Activated effector memory CD4-positive, alpha-beta T cell treated with anti-CD3 and anti-CD28 coated beads, Interleukin-2, amount 50 U/mL, for 16 hours (primary cell): ENCODE results near the gene MRPL30.
"Not testable (repeated sequence)": the region's sequence is repeated elsewhere in the genome, so short reads cannot be mapped to it uniquely, and the experiment has no call there.

Experiments used
- DNase-seq: peaks from one replicate; pipeline ENCODE4 v3.0.0-alpha.2; 2020

The MRPL30 gene

GRCh38 chr2:99187011-99187410 is 6.0 kb downstream of the MRPL30 start:
- no peak for DNase-seq

GRCh38 chr2:99188357-99188756 is 7.4 kb downstream of the MRPL30 start:
- no peak for DNase-seq

DNA sequence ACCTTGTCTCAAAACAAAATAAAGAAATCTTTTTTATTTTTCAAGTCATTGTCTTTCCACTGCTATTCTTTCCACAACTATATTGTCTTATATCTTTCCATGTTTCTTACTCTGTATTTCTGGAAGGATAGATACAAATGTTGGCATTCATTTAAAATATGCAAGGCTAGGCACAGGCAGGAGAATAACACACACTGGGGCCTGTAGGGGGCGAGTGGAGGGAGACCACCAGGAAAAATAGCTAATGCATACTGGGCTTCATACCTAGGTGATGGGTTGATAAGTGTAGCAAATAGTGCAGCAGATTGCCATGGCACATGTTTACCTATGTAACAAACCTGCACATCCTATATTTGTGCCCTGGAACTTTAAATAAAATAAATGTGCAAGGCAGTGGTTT is 9.6 kb downstream of the MRPL30 start:
- no peak for DNase-seq

DNA sequence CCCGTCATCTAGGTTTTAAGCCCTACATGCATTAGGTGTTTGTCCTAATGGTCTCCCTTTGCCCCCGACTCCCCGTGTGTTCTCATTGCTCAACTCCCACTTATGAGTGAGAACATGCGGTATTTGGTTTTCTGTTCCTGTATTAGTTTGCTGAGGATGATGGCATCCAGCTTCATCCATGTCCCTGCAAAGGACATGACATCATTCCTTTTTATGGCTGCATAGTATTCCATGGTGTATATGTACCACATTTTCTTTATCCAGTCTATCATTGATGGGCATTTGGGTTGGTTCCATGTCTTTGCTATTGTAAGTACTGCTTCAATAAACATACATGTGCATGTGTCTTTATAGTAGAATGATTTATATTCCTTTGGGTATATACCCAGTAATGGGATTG is 11.4 kb downstream of the MRPL30 start:
- DNase-seq: not testable (repeated sequence)

DNA sequence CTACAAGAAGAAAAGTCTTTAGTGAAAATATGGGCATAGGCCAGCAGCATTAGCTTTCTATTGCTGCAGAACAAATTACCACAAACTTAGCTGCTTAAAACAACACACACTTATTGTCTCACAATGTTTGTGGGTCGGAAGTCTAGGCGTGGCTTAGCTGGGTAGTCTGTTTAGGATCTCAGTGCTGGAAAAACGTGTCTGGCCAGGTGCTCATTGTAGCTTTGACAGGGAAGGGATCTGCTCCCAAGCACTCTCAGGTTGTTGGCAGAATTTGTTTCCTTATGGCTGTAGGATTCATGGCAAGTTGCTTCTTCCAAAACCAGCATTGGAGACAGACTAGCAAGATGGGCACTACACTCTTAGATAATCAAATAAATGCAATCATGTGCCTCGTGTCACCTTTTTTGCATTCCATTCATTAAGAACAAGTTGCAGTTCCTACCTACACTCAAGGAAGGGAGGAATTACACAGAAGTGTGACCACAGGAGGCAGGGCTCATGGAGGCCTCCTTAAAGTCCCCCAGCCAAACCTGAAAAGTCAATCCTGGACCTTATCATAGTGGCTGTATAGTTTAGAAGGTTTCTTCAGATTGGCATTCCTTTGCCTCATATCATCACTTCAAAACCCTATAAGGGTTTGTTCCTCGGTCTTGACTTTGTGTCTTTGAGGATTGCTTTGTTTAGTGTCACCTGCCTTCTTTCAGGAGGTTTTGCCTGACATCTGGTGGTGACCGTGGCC is 17.3 kb downstream of the MRPL30 start:
- no peak for DNase-seq

- DNase-seq: no peak
Measured at GRCh38 chr2:99200076-99200800, 19.3 kb downstream of the MRPL30 start.

DNA sequence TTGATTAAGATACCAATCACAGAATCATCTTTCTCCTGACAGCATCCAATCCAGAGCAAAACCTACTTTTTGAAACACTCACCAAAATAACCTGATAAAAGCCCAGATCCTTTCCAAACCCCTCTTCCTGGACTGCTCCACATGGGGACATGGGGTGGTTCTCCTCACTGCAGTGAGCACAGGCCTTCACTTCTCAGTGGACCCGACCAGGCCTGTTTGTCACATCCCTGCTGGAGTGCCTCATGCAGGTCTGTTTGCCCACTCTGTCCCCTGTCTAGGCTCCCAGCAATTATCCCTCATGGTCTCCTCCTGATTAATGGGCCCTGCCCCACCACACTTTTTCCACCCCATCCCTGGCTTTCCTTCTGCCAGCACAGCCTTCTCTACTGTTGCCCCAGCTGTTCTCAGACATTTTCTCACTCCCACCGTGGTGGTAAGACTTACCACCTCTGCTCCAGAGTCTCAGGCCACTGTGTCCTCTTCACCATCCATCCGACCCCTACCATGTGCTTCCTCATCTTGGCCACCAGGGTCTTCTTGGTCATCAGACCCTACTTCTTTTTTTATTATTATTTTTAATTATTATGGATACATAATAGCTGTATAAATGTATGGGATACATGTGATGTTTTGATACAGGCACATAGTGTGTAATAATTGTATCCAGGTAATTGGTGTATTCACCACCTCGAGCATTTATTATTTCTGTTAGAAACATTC is 21.1 kb downstream of the MRPL30 start:
- DNase-seq: no peak

GRCh38 chr2:99205491-99205890 is 24.5 kb downstream of the MRPL30 start:
- no peak for DNase-seq

DNA sequence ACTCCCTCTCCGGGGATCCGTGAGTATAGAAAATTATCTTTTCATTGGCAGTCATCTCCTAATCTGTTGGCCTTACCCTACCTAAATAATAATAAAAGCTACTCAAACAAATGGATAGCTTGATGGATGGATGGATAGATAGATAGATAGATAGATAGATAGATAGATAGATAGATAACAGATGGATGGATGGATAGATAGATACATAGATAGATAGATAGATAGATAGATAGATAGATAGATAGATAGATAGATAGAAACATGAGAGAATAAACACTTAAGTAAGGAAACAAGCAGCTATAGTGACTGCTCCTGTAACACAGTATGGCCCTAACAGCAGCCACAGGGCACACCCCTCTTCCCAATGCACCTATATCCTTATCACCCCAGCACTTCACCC is 35.1 kb downstream of the MRPL30 start:
- no peak for DNase-seq

DNA sequence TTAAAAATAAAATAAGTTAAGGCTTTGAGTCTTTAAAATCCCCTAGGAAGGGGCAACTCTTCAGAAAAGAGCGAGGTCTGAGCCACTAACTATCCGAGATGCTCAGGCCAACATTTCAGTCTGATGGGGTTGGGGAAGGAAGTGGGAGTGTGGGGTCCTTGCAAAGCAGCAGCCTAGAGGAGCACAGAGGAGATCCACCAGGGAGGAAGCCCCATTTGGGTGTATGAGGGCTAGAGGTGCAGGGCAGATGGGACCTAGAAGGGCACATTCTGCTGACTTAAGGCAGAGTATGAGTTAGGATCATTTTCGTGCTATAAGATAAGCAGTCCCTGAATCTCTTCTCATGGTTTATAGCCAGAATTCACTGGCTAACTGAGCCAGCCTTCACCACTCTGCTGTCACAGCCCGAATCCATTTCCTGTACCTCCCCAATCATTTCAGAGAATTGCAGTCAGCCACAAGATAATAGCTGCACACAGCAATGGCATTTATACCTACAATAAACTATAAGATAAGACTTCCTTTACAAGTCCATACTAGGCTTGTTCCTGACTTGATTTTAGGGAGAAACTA is 37.0 kb downstream of the MRPL30 start:
- DNase-seq: no peak

DNA sequence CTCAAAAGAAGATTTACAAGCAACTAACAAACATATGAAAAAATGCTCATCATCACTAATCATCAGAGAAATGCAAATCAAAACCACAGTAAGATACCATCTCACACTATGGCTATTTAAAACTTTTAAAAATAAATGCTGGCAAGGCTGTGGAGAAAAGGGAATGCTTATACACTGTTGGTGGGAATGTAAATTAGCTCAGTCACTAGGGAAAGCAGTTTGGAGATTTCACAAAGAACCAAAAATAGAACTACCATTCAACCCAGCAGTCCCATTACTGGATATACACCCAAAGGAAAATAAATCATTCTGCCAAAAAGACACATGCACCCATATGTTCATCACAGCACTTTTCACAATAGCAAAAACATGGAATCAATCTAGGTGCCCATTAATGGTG is 52.2 kb downstream of the MRPL30 start:
- not testable (repeated sequence) for DNase-seq

GRCh38 chr2:99238599-99238998 is 57.6 kb downstream of the MRPL30 start:
- DNase-seq: no peak

DNA sequence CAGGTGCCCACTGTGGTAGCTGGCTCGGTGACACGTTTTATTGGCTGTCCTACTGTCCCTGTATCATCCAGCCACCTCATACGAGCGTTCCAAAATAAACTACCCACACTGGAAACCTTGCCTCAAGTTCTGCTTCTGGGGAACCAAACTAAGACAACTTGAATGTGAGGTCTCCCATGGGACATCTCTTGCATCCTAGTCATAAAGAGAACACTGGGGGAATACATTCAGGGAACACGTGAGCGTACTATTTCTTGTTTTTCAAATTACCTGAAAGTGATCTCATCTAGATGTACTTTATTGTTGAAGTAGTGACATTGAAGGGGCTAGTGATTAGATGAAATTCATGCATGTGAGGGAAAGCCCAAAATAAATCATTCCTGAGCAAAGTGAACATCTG is 59.4 kb downstream of the MRPL30 start:
- no peak for DNase-seq

DNA sequence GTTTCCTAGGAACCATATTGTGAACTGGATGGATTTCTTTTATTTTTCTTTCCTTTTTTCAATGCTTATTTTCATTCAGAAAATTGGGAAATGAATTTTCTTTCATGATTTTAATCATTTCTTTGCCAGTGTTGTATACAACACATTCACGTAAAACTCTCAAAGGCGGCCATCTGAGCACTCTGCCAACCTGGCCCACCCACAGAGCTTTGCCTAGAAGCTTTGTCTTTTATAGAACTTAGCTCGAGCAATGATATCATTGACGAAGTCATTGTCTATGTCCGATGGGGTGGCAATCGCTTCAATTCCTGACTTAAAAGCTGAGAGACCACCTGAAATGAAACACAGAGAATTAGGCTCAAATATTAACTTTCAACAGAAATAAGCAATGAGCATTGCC is 61.2 kb downstream of the MRPL30 start:
- no peak for DNase-seq
